Measurements from ENCODE around the gene CST9L. TPM values are rescaled to one million over a fixed set of nuclear protein-coding genes. Genes with fewer than 3 reads are reported as not detected.

The CST9L gene
- polyA plus RNA-seq, 1 donor (not counting 4 experiments of a cell fraction or from before 2014, with no cell fraction given), result not detected

GRCh38 chr20:23596579-23597250, 28.4 kb upstream of the CST9L start:
- Histone ChIP-seq H3K4me3 (ENCODE audit: control insufficient read depth in 2 of 3, extremely low read depth in 1 of 3, insufficient read depth in 2 of 3, low read depth in 1 of 3, low read length in 3 of 3) (no peak overlapping the region), H3K4me1 (ENCODE audit: control insufficient read depth, extremely low read depth, insufficient read depth, low read length) (no peaks in the 10 kb centered on the region), H3K9me3 (ENCODE audit: control insufficient read depth, low read depth, low read length) (no peaks in the 10 kb centered on the region), H3K79me2 (ENCODE audit: control insufficient read depth, insufficient read depth, low read length) (no peaks in the 10 kb centered on the region), H3K36me3 (ENCODE audit: control insufficient read depth in 2 of 2, extremely low read depth in 1 of 2, insufficient read depth in 2 of 2, low read length in 2 of 2) (no peaks in the 10 kb centered on the region), H2AFZ (ENCODE audit: control insufficient read depth, low read length) (no peak overlapping the region), H3K9me1 (ENCODE audit: control insufficient read depth, extremely low read depth, insufficient read depth, low read length) (no peaks in the 10 kb centered on the region), H3K4me2 (ENCODE audit: control insufficient read depth, extremely low read depth, insufficient read depth, low read depth, low read length) (no peak overlapping the region), H3K9ac (ENCODE audit: control insufficient read depth, extremely low read depth, insufficient read depth, low read length) (no peak overlapping the region), H3K27ac (ENCODE audit: control insufficient read depth, insufficient read depth, low read length) (no peak overlapping the region), H4K20me1 (ENCODE audit: control insufficient read depth, extremely low read depth, insufficient read depth, low read length) (no peaks in the 10 kb centered on the region), H3K27me3 (ENCODE audit: control insufficient read depth, extremely low read depth, insufficient read depth, low read length) (no peaks in the 10 kb centered on the region)
- TF ChIP-seq CTCF (optimal IDR thresholded peaks at IDR 0.05 in 1 of 3, IDR thresholded peaks at IDR 0.05 in 1 of 3, conservative IDR thresholded peaks at IDR 0.05 in 1 of 3; ENCODE audit: extremely low read depth in 1 of 3, insufficient read depth in 2 of 3, low read length in 3 of 3) (no peak), EZH2 (IDR thresholded peaks at IDR 0.05; ENCODE audit: low read length) (no peak)
- FAIRE-seq (no peak), DNase-seq (ENCODE audit: low read depth, low spot score) (no peak)
- dilution Hi-C loops (cut with MboI; ENCODE audit: extremely low pct_ligation_motif_present, low sequenced_read_pairs), result no loop called here

GRCh38 chr20:23595941-23596340, 27.7 kb upstream of the CST9L start:
- H3K4me3 ChIP-seq (ENCODE audit: control insufficient read depth in 2 of 3, extremely low read depth in 1 of 3, insufficient read depth in 2 of 3, low read depth in 1 of 3, low read length in 3 of 3), result no peak overlapping the region

More at GRCh38 chr20:23595941-23596340, 27.7 kb upstream of the CST9L start:
- Histone ChIP-seq H3K27me3 (ENCODE audit: control insufficient read depth, extremely low read depth, insufficient read depth, low read length) (no peaks in the 10 kb centered on the region), H3K4me1 (ENCODE audit: control insufficient read depth, extremely low read depth, insufficient read depth, low read length) (no peaks in the 10 kb centered on the region), H2AFZ (ENCODE audit: control insufficient read depth, low read length) (no peak overlapping the region), H4K20me1 (ENCODE audit: control insufficient read depth, extremely low read depth, insufficient read depth, low read length) (no peaks in the 10 kb centered on the region), H3K9me3 (ENCODE audit: control insufficient read depth, low read depth, low read length) (no peaks in the 10 kb centered on the region), H3K36me3 (ENCODE audit: control insufficient read depth in 2 of 2, extremely low read depth in 1 of 2, insufficient read depth in 2 of 2, low read length in 2 of 2) (no peaks in the 10 kb centered on the region), H3K79me2 (ENCODE audit: control insufficient read depth, insufficient read depth, low read length) (no peaks in the 10 kb centered on the region), H3K27ac (ENCODE audit: control insufficient read depth, insufficient read depth, low read length) (no peak overlapping the region), H3K9me1 (ENCODE audit: control insufficient read depth, extremely low read depth, insufficient read depth, low read length) (no peaks in the 10 kb centered on the region), H3K9ac (ENCODE audit: control insufficient read depth, extremely low read depth, insufficient read depth, low read length) (no peak overlapping the region), H3K4me2 (ENCODE audit: control insufficient read depth, extremely low read depth, insufficient read depth, low read depth, low read length) (no peak overlapping the region)
- dilution Hi-C loops (cut with MboI; ENCODE audit: extremely low pct_ligation_motif_present, low sequenced_read_pairs), result no loop called here
- no peak for TF ChIP-seq CTCF (optimal IDR thresholded peaks at IDR 0.05 in 1 of 3, IDR thresholded peaks at IDR 0.05 in 1 of 3, conservative IDR thresholded peaks at IDR 0.05 in 1 of 3; ENCODE audit: extremely low read depth in 1 of 3, insufficient read depth in 2 of 3, low read length in 3 of 3)
- TF ChIP-seq EZH2 (IDR thresholded peaks at IDR 0.05; ENCODE audit: low read length), result no peak
- FAIRE-seq, result no peak
- DNase-seq (ENCODE audit: low read depth, low spot score), result no peak

Data from keratinocyte (primary cell).